ENCODE data around the gene LRCH1.

LRCH1 gene

GRCh38 chr13:46562152-46562551, 9.2 kb downstream of the LRCH1 start:
- no peak for DNase-seq (ENCODE audit: low read depth)

- no peak for DNase-seq (ENCODE audit: low read depth)
These were observed 9.6 kb downstream of the LRCH1 start for GRCh38 chr13:46562581-46562980.

- DNase-seq (ENCODE audit: low read depth), result no peak
These were observed 13.1 kb downstream of the LRCH1 start for GRCh38 chr13:46565808-46566750.

- no peak for DNase-seq (ENCODE audit: low read depth)
These were observed 14.7 kb downstream of the LRCH1 start for GRCh38 chr13:46567671-46568070.

- DNase-seq (ENCODE audit: low read depth), result no peak
These were observed 16.5 kb downstream of the LRCH1 start for GRCh38 chr13:46569456-46569855.

GRCh38 chr13:46570273-46570672, 17.3 kb downstream of the LRCH1 start:
- no peak for DNase-seq (ENCODE audit: low read depth)

- DNase-seq (ENCODE audit: low read depth), result no peak
These were observed 18.4 kb downstream of the LRCH1 start for GRCh38 chr13:46571189-46571908.

GRCh38 chr13:46571909-46572595, 19.1 kb downstream of the LRCH1 start:
- no peak for DNase-seq (ENCODE audit: low read depth)

GRCh38 chr13:46572752-46573431, 19.9 kb downstream of the LRCH1 start:
- no peak for DNase-seq (ENCODE audit: low read depth)

GRCh38 chr13:46575301-46575771, 22.4 kb downstream of the LRCH1 start:
- no peak for DNase-seq (ENCODE audit: low read depth)

GRCh38 chr13:46575818-46576221, 22.9 kb downstream of the LRCH1 start:
- DNase-seq (ENCODE audit: low read depth), result no peak

GRCh38 chr13:46576762-46577161, 23.8 kb downstream of the LRCH1 start:
- DNase-seq (ENCODE audit: low read depth), result no peak

- DNase-seq (ENCODE audit: low read depth), result no peak
These were observed 25.0 kb downstream of the LRCH1 start for GRCh38 chr13:46577696-46578589.

GRCh38 chr13:46578590-46578975, 25.6 kb downstream of the LRCH1 start:
- DNase-seq (ENCODE audit: low read depth), result no peak

GRCh38 chr13:46580362-46580839, 27.4 kb downstream of the LRCH1 start:
- no peak for DNase-seq (ENCODE audit: low read depth)

- no peak for DNase-seq (ENCODE audit: low read depth)
These were observed 29.2 kb downstream of the LRCH1 start for GRCh38 chr13:46582190-46582589.

- no peak for DNase-seq (ENCODE audit: low read depth)
These were observed 34.0 kb downstream of the LRCH1 start for GRCh38 chr13:46586751-46587514.

GRCh38 chr13:46587807-46588418, 34.9 kb downstream of the LRCH1 start:
- DNase-seq (ENCODE audit: low read depth), result no peak

- DNase-seq (ENCODE audit: low read depth), result no peak
These were observed 39.4 kb downstream of the LRCH1 start for GRCh38 chr13:46592385-46592784.

Data from activated T-cell treated with anti-CD3 and anti-CD28 coated beads for 48 hours (primary cell).